ENCODE results near the gene ERC2. TPM values are rescaled to one million over a fixed set of nuclear protein-coding genes. Genes with fewer than 3 reads are reported as not detected.

ERC2 gene
- total RNA-seq, 1 donor from 2014 or later = 0.35 TPM

DNA sequence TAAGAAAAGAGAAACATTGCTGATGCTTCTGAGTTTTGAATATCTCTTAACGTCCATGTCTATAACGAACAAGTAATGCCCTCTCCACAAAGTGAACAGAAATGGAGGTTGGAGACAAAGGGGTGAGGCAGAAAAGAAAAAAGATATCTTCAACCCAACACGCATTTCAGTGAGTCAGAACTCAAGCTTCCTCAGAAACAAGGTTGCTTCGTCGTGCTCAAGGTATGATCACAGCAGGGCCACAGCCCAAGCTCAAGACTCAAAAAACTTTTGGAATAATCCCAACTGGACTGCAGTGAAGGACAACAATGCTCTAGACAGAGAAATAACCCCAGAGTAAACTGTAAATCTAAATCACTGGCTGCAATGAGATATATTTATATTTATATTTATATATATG lies 1000.0 kb downstream of the ERC2 start:
- no peaks in the 10 kb centered on the region for H3K27me3 Mint-ChIP-seq (ENCODE audit: unreplicated experiment)
- no peak overlapping the region for H3K4me3 Mint-ChIP-seq (ENCODE audit: unreplicated experiment)
- no peak overlapping the region for H3K27ac Mint-ChIP-seq (ENCODE audit: unreplicated experiment)
- TF ChIP-seq, protein P1, sequence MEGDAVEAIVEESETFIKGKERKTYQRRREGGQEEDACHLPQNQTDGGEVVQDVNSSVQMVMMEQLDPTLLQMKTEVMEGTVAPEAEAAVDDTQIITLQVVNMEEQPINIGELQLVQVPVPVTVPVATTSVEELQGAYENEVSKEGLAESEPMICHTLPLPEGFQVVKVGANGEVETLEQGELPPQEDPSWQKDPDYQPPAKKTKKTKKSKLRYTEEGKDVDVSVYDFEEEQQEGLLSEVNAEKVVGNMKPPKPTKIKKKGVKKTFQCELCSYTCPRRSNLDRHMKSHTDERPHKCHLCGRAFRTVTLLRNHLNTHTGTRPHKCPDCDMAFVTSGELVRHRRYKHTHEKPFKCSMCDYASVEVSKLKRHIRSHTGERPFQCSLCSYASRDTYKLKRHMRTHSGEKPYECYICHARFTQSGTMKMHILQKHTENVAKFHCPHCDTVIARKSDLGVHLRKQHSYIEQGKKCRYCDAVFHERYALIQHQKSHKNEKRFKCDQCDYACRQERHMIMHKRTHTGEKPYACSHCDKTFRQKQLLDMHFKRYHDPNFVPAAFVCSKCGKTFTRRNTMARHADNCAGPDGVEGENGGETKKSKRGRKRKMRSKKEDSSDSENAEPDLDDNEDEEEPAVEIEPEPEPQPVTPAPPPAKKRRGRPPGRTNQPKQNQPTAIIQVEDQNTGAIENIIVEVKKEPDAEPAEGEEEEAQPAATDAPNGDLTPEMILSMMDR (IDR thresholded peaks at IDR 0.05) = no peak
- peaks cover 29% of the 10 kb centered on the region for H3K4me1 Mint-ChIP-seq (ENCODE audit: unreplicated experiment)
- H3K36me3 Mint-ChIP-seq (ENCODE audit: unreplicated experiment) = peaks cover 20% of the 10 kb centered on the region
- H3K9me3 Mint-ChIP-seq (ENCODE audit: unreplicated experiment) = no peaks in the 10 kb centered on the region
- DNase-seq (ENCODE audit: extremely low spot score, unreplicated experiment) = no peak

DNA sequence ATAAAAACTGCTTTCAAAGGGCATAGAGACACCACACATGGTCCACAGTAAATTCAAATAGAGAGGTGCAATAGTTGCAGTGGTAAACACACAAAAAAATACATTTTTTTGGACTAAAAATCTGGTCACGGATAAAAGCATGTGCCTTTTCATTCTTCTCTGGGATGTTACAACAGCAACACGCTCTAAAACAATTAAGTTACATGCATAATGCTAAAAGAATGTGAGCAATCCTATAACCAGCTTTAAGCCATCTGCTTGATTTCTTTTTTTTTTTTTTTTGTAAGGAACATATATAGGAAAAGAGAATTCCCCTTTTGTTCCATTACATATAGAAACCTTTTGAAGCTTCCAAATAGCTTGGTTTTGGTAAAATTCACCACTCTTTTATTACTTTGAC lies 1001.2 kb downstream of the ERC2 start:
- peak overlapping the region; percentile 42 for H3K27ac Mint-ChIP-seq (ENCODE audit: unreplicated experiment)
- H3K27me3 Mint-ChIP-seq (ENCODE audit: unreplicated experiment) = no peaks in the 10 kb centered on the region

DNA sequence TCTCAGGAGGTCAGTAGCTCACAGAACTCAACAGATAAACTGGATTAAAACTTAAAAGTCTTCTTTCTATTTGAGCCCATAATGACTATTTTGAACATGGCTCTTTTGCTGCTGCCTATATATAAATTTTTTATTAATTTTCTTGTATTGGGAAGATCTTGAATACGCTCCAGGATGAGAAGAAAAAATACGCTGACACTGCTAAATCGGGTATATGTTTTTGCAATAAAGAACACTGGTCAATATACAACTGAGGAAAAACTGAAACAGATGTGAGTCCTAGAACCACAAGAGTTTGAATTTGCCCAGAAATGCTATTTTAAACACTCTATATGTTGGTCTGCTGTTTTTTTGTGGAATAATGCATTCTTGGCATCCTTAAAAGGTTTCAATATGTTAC lies 1001.7 kb downstream of the ERC2 start:
- H3K36me3 Mint-ChIP-seq (ENCODE audit: unreplicated experiment) = peaks cover 10% of the 10 kb centered on the region
- no peak for DNase-seq (ENCODE audit: extremely low spot score, unreplicated experiment)
- H3K9me3 Mint-ChIP-seq (ENCODE audit: unreplicated experiment) = no peaks in the 10 kb centered on the region
- TF ChIP-seq, protein P1 (IDR thresholded peaks at IDR 0.05) = no peak
- peak overlapping the region; percentile 42 for H3K27ac Mint-ChIP-seq (ENCODE audit: unreplicated experiment)
- H3K27me3 Mint-ChIP-seq (ENCODE audit: unreplicated experiment) = no peaks in the 10 kb centered on the region
- H3K4me1 Mint-ChIP-seq (ENCODE audit: unreplicated experiment) = peaks cover 29% of the 10 kb centered on the region
- H3K4me3 Mint-ChIP-seq (ENCODE audit: unreplicated experiment) = no peak overlapping the region

More for the DNA sequence above, 1001.2 kb downstream of the ERC2 start:
- no peak for DNase-seq (ENCODE audit: extremely low spot score, unreplicated experiment)
- Mint-ChIP-seq H3K4me1 (ENCODE audit: unreplicated experiment) (peaks cover 29% of the 10 kb centered on the region), H3K4me3 (ENCODE audit: unreplicated experiment) (no peak overlapping the region), H3K36me3 (ENCODE audit: unreplicated experiment) (peaks cover 14% of the 10 kb centered on the region), H3K9me3 (ENCODE audit: unreplicated experiment) (no peaks in the 10 kb centered on the region)
- TF ChIP-seq, protein P1 (IDR thresholded peaks at IDR 0.05) = no peak

DNA sequence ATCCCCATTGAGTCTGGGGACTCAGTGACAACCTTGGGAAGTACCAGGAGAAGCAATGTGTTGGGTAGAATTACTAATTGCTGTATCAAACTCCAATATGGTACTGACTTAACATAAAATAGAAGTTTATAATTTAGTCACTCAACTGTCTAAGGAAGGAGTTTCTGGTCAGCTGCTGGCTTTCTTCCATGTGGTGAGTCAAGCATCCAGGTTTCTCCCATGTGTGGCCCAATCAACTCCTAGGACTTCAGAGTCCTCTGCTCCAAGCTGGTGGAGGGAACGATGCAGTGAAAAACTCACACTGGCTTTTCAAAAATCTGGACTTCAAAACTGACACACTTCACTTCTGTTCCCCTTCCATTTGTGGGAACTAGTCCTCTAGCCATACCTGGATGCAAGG lies 1006.4 kb downstream of the ERC2 start:
- TF ChIP-seq, protein P1 (IDR thresholded peaks at IDR 0.05) = no peak
- H3K4me3 Mint-ChIP-seq (ENCODE audit: unreplicated experiment) = no peak overlapping the region
- peak; percentile 15 for DNase-seq (ENCODE audit: extremely low spot score, unreplicated experiment)

DNA sequence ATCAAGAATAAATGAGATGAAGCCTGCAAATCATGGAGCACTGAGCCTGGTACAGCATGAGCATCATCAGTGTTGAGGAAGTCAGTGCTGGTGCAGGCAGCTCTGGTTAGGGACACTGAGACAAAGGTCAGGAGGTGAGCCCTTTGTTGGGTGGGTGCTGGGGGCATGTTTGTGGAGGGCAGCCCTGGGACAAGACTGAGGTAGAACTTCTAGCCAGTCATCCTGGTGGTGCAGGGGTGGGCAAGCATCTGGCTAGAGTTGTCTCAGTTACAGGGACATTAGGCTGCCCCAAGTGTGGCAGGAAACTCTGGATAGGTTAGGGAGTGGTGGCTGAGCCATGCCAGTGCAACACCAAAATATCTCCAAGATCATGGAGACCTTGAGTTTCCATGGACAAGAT lies 1008.4 kb downstream of the ERC2 start:
- peak; percentile 60 for DNase-seq (ENCODE audit: extremely low spot score, unreplicated experiment)
- H3K4me1 Mint-ChIP-seq (ENCODE audit: unreplicated experiment) = no peaks in the 10 kb centered on the region
- no peak overlapping the region for H3K27ac Mint-ChIP-seq (ENCODE audit: unreplicated experiment)
- TF ChIP-seq, protein P1 (IDR thresholded peaks at IDR 0.05) = no peak
- no peaks in the 10 kb centered on the region for H3K27me3 Mint-ChIP-seq (ENCODE audit: unreplicated experiment)
- H3K4me3 Mint-ChIP-seq (ENCODE audit: unreplicated experiment) = no peak overlapping the region
- no peaks in the 10 kb centered on the region for H3K36me3 Mint-ChIP-seq (ENCODE audit: unreplicated experiment)
- H3K9me3 Mint-ChIP-seq (ENCODE audit: unreplicated experiment) = no peaks in the 10 kb centered on the region

More for the DNA sequence above, 1006.4 kb downstream of the ERC2 start:
- peaks cover 7% of the 10 kb centered on the region for H3K4me1 Mint-ChIP-seq (ENCODE audit: unreplicated experiment)
- H3K27ac Mint-ChIP-seq (ENCODE audit: unreplicated experiment) = no peak overlapping the region
- H3K9me3 Mint-ChIP-seq (ENCODE audit: unreplicated experiment) = no peaks in the 10 kb centered on the region
- H3K36me3 Mint-ChIP-seq (ENCODE audit: unreplicated experiment) = peaks cover 2% of the 10 kb centered on the region
- H3K27me3 Mint-ChIP-seq (ENCODE audit: unreplicated experiment) = no peaks in the 10 kb centered on the region

Small RNA genes lying within 50 kb of the gene (microRNA-seq; reads per million reads assigned to microRNA genes)
- gene MIR3938 (ENCODE audit: unreplicated experiment) = not detected

Other genes starting within 250 kb of the ERC2 start
- 23.4 and 24.3 TPM in 2 replicates for gene CCDC66, start 88.7 kb upstream of the ERC2 start, total RNA-seq
- 60.2 and 65.9 TPM in 2 replicates for gene TASOR, start 214.8 kb upstream of the ERC2 start, total RNA-seq